SK-N-MC (cell line): ENCODE results near the gene SP4.

Experiments
- EZH2 ChIP-seq: fragments of 200-600 bp; sonication (generic); IDR thresholded peaks from one replicate; pipeline ENCODE4 v1.6.1; 2017; ENCODE audit warnings: antibody characterized with exemption
- FOXP2 ChIP-seq: optimal IDR thresholded peaks from 2 replicates; pipeline ENCODE3; 2011; ENCODE audit warnings: mild to moderate bottlenecking, moderate library complexity; ENCODE audit not compliant: insufficient read depth; ENCODE audit errors: extremely low read length, control extremely low read depth
- POLR2AphosphoS5 ChIP-seq: IDR thresholded peaks from 2 replicates; pipeline ENCODE4 v1.6.1; 2012; ENCODE audit warnings: mild to moderate bottlenecking, low read depth, low read length, borderline replicate concordance

DNA sequence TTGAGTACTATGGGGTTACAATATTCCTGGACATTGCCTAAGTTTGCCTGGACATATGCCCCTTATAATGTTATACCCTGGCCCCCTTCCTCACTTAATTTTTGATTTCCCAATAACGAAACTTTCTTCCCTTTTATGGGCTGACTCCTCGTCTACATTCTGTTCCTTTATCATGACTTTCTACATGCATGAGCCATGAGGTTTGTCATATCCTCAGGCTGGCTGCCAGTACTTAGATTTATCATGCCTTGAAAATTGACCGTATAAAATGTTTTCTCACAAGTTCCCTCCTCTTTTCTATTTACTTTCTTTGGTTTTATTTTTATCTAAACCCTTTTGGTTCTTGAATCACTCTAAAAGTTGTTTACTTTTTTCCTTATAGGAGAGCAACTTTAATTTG, 119.6 kb downstream of the SP4 start:
- TF ChIP-seq EZH2 (no peak), POLR2AphosphoS5 (no peak), FOXP2 (no peak)
